HG03175 (cell line): Measurements from ENCODE around the gene CCDC81.

Experiments used
- ATAC-seq: cut with Tn5 transposase; IDR thresholded peaks from one replicate; pipeline ENCODE4 v1.9.1; 2021; ENCODE audit warnings: mild to moderate bottlenecking, moderate library complexity; ENCODE audit not compliant: unreplicated experiment

The CCDC81 gene

GRCh38 chr11:86463120-86463519 lies 88.4 kb downstream of the CCDC81 start:
- no peak for ATAC-seq

- ATAC-seq, result no peak
Observed at GRCh38 chr11:86463955-86464354, 89.3 kb downstream of the CCDC81 start.

- no peak for ATAC-seq
Observed at GRCh38 chr11:86464509-86465221, 90.0 kb downstream of the CCDC81 start.

- no peak for ATAC-seq
Observed at GRCh38 chr11:86468169-86468568, 93.5 kb downstream of the CCDC81 start.

GRCh38 chr11:86469491-86470388 lies 95.1 kb downstream of the CCDC81 start:
- ATAC-seq, result no peak
